PFSK-1 (cell line): ENCODE measurements around the gene FAM219A.

Source experiments
- FOXP2 ChIP-seq: optimal IDR thresholded peaks from 2 replicates; pipeline ENCODE3; 2011; ENCODE audit warnings: borderline replicate concordance, control low read depth, inconsistent platforms; ENCODE audit not compliant: insufficient read depth; ENCODE audit errors: extremely low read length, extremely low read depth
- POLR2AphosphoS5 ChIP-seq: IDR thresholded peaks from 2 replicates; pipeline ENCODE4 v1.6.1; 2012; ENCODE audit warnings: low read depth, mild to moderate bottlenecking, control low read depth, low read length, moderate library complexity
- REST ChIP-seq, 2 experiments: IDR thresholded peaks; 2 replicates each; pipeline versions ENCODE4 v1.6.1 to v1.8.0; 2011 to 2012; ENCODE audit warnings: low read depth in 2 of 2, low read length in 2 of 2, control low read depth in 1 of 2, inconsistent platforms in 1 of 2, mild to moderate bottlenecking in 1 of 2, moderate library complexity in 1 of 2; ENCODE audit not compliant: insufficient read depth in 1 of 2
- SIN3A ChIP-seq: IDR thresholded peaks from 2 replicates; pipeline ENCODE4 v1.6.1; 2012; ENCODE audit warnings: mild to moderate bottlenecking, low read length, moderate library complexity, borderline replicate concordance; ENCODE audit not compliant: insufficient read depth
- TAF1 ChIP-seq: IDR thresholded peaks from 2 replicates; pipeline ENCODE4 v1.6.1; 2012; ENCODE audit warnings: low read length, control low read depth, borderline replicate concordance; ENCODE audit not compliant: insufficient read depth

FAM219A gene

GRCh38 chr9:34486572-34486971 is 28.2 kb upstream of the FAM219A start:
- TF ChIP-seq TAF1 (no peak), POLR2AphosphoS5 (no peak), FOXP2 (no peak), SIN3A (no peak), REST (IDR thresholded peaks at IDR 0.05; ENCODE audit: insufficient read depth in 1 of 2, low read depth in 2 of 2, low read length in 2 of 2) (no peak)

GRCh38 chr9:34485822-34486221 is 27.5 kb upstream of the FAM219A start:
- TF ChIP-seq SIN3A (no peak), FOXP2 (no peak), POLR2AphosphoS5 (no peak), TAF1 (no peak), REST (IDR thresholded peaks at IDR 0.05; ENCODE audit: insufficient read depth in 1 of 2, low read depth in 2 of 2, low read length in 2 of 2) (no peak)

GRCh38 chr9:34484678-34485077 is 26.3 kb upstream of the FAM219A start:
- TF ChIP-seq TAF1 (no peak), FOXP2 (no peak), POLR2AphosphoS5 (no peak), SIN3A (no peak), REST (IDR thresholded peaks at IDR 0.05; ENCODE audit: insufficient read depth in 1 of 2, low read depth in 2 of 2, low read length in 2 of 2) (no peak)

- TF ChIP-seq REST (IDR thresholded peaks at IDR 0.05; ENCODE audit: insufficient read depth in 1 of 2, low read depth in 2 of 2, low read length in 2 of 2): no peak
- TF ChIP-seq FOXP2: no peak
- TF ChIP-seq TAF1: no peak
- TF ChIP-seq POLR2AphosphoS5: no peak
- TF ChIP-seq SIN3A: no peak
These were observed 21.1 kb upstream of the FAM219A start for GRCh38 chr9:34479431-34479866.

GRCh38 chr9:34477541-34477940 is 19.2 kb upstream of the FAM219A start:
- no peak for TF ChIP-seq REST (IDR thresholded peaks at IDR 0.05; ENCODE audit: insufficient read depth in 1 of 2, low read depth in 2 of 2, low read length in 2 of 2)
- TF ChIP-seq TAF1: no peak
- TF ChIP-seq FOXP2: no peak
